Measurements from ENCODE around the gene OR2M5.

DNA sequence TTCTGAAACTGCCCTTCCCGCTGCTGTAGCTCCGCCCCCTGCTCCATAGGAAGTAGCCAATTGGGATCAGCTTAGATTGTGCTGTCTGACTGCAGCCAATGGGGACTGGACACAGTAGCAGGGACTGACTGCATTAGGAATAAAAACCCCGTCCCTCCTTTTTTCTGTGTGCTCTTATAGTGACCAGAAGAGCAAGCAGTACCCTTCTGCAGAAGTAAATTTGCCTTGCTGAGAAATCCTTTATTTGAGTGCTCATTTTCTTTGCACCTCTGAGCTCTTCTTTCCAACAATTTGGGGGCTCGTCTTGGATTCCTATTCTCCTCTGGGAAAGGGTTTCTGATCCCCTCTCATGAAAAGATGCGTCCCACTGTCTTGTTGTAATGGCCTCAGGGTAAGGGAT lies 33.8 kb upstream of the OR2M5 start:
- TF ChIP-seq, protein P1, sequence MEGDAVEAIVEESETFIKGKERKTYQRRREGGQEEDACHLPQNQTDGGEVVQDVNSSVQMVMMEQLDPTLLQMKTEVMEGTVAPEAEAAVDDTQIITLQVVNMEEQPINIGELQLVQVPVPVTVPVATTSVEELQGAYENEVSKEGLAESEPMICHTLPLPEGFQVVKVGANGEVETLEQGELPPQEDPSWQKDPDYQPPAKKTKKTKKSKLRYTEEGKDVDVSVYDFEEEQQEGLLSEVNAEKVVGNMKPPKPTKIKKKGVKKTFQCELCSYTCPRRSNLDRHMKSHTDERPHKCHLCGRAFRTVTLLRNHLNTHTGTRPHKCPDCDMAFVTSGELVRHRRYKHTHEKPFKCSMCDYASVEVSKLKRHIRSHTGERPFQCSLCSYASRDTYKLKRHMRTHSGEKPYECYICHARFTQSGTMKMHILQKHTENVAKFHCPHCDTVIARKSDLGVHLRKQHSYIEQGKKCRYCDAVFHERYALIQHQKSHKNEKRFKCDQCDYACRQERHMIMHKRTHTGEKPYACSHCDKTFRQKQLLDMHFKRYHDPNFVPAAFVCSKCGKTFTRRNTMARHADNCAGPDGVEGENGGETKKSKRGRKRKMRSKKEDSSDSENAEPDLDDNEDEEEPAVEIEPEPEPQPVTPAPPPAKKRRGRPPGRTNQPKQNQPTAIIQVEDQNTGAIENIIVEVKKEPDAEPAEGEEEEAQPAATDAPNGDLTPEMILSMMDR (IDR thresholded peaks at IDR 0.05), result no peak
- TF ChIP-seq POLR2A (IDR thresholded peaks at IDR 0.05; ENCODE audit: low read depth) (no peak), EP300 (IDR thresholded peaks at IDR 0.05) (no peak), POLR2AphosphoS5 (IDR thresholded peaks at IDR 0.05) (no peak)
